Esophagus squamous epithelium (tissue), 5 donors: ENCODE results near the gene CUL3. TPM values are rescaled to one million over a fixed set of nuclear protein-coding genes. Genes with fewer than 3 reads are reported as not detected.
"Not testable (repeated sequence)": the region's sequence is repeated elsewhere in the genome, so short reads cannot be mapped to it uniquely, and the experiment has no call there.

Experiments
- DNase-seq: peaks from one replicate; lab custom pipeline; 2025; lab: John Stamatoyannopoulos, UW
- H3K27ac ChIP-seq, 4 donors: fragments of 200-600 bp; sonication (generic); one replicate each; pipeline ENCODE4 v1.5.1; 2016 to 2019; ENCODE audit warnings: mild to moderate bottlenecking in 1 of 4
- H3K27me3 ChIP-seq, 4 donors: fragments of 200-600 bp; sonication (generic); 1 replicate in 3 of 4; 2 replicates in 1 of 4; pipeline versions ENCODE4 v1.5.1 to v1.6.0; 2017 to 2021; ENCODE audit warnings: antibody characterized with exemption in 1 of 4
- H3K36me3 ChIP-seq, 3 donors: fragments of 200-600 bp; sonication (generic); one replicate each; pipeline ENCODE4 v1.5.1; 2016 to 2019
- H3K4me1 ChIP-seq, 3 donors: fragments of 200-600 bp; sonication (generic); one replicate each; pipeline ENCODE4 v1.5.1; 2017 to 2019
- H3K4me3 ChIP-seq, 4 donors: fragments of 200-600 bp; sonication (generic); 1 replicate in 3 of 4; 2 replicates in 1 of 4; pipeline ENCODE4 v1.5.1; 2016 to 2019; ENCODE audit warnings: mild to moderate bottlenecking in 2 of 4, moderate library complexity in 1 of 4
- H3K9me3 ChIP-seq, 3 donors: fragments of 200-600 bp; sonication (generic); one replicate each; pipeline ENCODE4 v1.5.1; 2016 to 2019
- POLR2A ChIP-seq, 4 donors: fragments of 450-650 bp; IDR thresholded peaks; one replicate each; pipeline ENCODE4 v1.6.1; 2017; ENCODE audit warnings: antibody characterized with exemption in 4 of 4, mild to moderate bottlenecking in 4 of 4, moderate library complexity in 3 of 4
- WGBS, 2 donors: methylation state at CpG; one replicate each; pipeline ENCODE4 v1.1.5; 2018; 5-methylcytosine and 5-hydroxymethylcytosine counted together
- intact Hi-C: fragments of 100-400 bp; cut with DNase I; formaldehyde crosslinking; loops from one replicate; pipeline ENCODE4 v1.15.0; 2022
- total RNA-seq, 4 donors: library from RNA; depleted of rRNA; stranded (reverse); fragments of >200 nt; gene quantifications; one replicate each; pipeline ENCODE4 v1.1.0, GENCODE V29; 2016
- TF ChIP-seq, protein P1 (sequence below), 6 experiments: fragments of 450-650 bp in 4 of 6; fragments of 200-600 bp in 2 of 6; sonication (generic) in 2 of 6; IDR thresholded peaks; one replicate each; pipeline ENCODE4 v1.5.1; 2016 to 2019; ENCODE audit warnings: antibody characterized with exemption in 6 of 6, mild to moderate bottlenecking in 4 of 6, moderate library complexity in 4 of 6
- donor health status: DM: yes; HTN: yes; CAD: no.

CUL3 gene
- total RNA-seq, 4 donors from 2014 or later, result 59.7 to 91.4 (median 85.2) TPM

DNA sequence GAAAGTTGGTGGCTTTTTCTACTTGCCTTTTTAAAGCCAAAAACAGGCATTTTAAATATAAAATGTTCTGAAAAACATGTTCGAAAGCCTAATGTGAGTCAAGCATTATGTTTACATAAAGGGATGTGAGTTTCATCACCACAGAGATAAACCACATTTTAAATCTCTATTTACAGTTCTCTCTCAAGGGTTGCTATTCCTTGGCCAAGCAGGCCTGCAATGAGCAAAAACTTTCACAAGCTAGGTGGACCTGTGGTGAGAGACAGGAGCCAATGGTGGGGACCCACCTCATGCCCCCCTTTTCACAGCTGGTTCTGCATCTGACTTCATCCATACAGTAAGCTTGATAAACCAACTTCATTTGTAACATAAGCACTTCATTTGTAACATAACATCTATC lies 65.1 kb downstream of the CUL3 start:
- TF ChIP-seq, protein P1, sequence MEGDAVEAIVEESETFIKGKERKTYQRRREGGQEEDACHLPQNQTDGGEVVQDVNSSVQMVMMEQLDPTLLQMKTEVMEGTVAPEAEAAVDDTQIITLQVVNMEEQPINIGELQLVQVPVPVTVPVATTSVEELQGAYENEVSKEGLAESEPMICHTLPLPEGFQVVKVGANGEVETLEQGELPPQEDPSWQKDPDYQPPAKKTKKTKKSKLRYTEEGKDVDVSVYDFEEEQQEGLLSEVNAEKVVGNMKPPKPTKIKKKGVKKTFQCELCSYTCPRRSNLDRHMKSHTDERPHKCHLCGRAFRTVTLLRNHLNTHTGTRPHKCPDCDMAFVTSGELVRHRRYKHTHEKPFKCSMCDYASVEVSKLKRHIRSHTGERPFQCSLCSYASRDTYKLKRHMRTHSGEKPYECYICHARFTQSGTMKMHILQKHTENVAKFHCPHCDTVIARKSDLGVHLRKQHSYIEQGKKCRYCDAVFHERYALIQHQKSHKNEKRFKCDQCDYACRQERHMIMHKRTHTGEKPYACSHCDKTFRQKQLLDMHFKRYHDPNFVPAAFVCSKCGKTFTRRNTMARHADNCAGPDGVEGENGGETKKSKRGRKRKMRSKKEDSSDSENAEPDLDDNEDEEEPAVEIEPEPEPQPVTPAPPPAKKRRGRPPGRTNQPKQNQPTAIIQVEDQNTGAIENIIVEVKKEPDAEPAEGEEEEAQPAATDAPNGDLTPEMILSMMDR (IDR thresholded peaks at IDR 0.05), result no peak
- no peak for TF ChIP-seq POLR2A (IDR thresholded peaks at IDR 0.05)
- intact Hi-C loops, result no loop called here
- H3K27ac ChIP-seq, result peak overlapping the region in 2 of 4 donors; percentile 1 to 3
- H3K36me3 ChIP-seq, result no peaks in the 10 kb centered on the region
- H3K4me3 ChIP-seq, result no peak overlapping the region
- H3K27me3 ChIP-seq, result no peaks in the 10 kb centered on the region
- H3K9me3 ChIP-seq, result no peaks in the 10 kb centered on the region
- WGBS, 2 donors, result 27 to 35% methylated on average over 1 of the region's 1 CpG
- peaks cover 24 to 80% (median 45%) of the 10 kb centered on the region in 3 donors for H3K4me1 ChIP-seq
- DNase-seq, result no peak

DNA sequence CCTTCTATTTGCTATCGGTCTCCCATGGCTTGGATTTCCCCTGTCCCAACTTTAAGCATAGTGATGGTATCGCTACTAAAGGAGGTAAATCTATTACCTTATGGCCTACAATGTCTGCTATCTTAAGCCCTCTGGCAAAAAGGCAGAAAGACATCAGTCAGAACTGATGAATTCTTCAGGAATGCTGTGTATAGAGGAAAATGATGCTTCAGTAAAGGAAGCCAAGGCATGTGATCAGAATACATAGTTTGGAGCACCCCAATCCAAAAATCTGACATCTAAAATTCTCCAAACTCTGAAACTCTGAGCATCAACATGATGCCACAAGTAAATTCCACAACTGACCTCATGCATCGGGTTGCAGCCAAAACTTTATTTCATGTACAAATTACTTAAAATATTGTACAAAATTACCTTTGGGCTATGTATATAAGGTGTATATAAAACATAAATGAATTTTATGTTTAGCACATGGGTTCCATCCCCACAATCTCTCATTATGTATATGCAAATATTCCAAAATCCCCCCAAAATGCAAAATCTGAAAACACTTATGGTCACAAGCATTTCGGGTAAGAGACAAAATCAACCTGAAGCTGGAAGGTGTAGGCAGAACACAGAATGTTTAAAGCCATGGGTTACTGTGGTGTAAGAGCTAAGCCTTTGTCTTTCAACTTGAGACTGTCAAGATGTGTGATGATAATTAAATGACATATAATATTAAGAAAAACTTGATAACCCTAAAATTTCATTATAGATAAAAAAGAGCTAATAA lies 66.2 kb downstream of the CUL3 start:
- H3K9me3 ChIP-seq, result no peaks in the 10 kb centered on the region
- DNase-seq, result no peak
- no peak overlapping the region for H3K27ac ChIP-seq
- TF ChIP-seq POLR2A (IDR thresholded peaks at IDR 0.05), result no peak
- no peak overlapping the region for H3K4me3 ChIP-seq
- H3K36me3 ChIP-seq, result no peaks in the 10 kb centered on the region
- WGBS, 2 donors, result 74 to 91% methylated on average over 4 of the region's 4 CpGs
- H3K27me3 ChIP-seq, result no peaks in the 10 kb centered on the region
- H3K4me1 ChIP-seq, result peaks cover 20 to 70% (median 44%) of the 10 kb centered on the region in 3 donors
- intact Hi-C loops, result loop anchor here (10.0 kb wide), 1 partner anchor 66 kb away; the partner anchor contains the start of gene CUL3

DNA sequence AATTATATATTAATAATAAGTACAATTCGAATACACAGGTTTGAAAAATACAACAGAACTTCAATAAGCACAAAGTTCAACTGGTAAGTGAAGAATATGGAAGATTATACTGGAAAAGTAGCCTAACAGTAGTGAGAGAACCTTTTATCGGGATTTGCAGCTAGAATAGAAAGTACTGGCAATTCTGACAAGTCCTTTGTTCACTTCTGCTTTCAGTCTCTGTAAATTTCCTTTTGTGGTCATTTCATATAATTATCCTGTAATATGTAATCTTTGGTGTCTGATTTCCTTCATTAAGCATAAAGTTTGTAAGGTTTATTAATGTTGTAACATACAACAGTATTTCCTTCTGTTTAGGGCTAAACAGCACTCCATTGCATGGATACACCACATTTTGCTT lies 67.2 kb downstream of the CUL3 start:
- Histone ChIP-seq H3K36me3 (peaks cover 0 to 1% (median 0%) of the 10 kb centered on the region in 3 donors), H3K4me3 (no peak overlapping the region), H3K27me3 (no peaks in the 10 kb centered on the region), H3K9me3 (no peaks in the 10 kb centered on the region), H3K4me1 (peaks cover 15 to 59% (median 33%) of the 10 kb centered on the region in 3 donors), H3K27ac (no peak overlapping the region)
- TF ChIP-seq, protein P1 (IDR thresholded peaks at IDR 0.05), result no peak
- no peak for TF ChIP-seq POLR2A (IDR thresholded peaks at IDR 0.05)
- intact Hi-C loops, result loop anchor here (10.0 kb wide), 1 partner anchor 67 kb away; the partner anchor contains the start of gene CUL3
- no peak for DNase-seq
- 67 to 82% methylated on average over 2 of the region's 2 CpGs for WGBS, 2 donors

DNA sequence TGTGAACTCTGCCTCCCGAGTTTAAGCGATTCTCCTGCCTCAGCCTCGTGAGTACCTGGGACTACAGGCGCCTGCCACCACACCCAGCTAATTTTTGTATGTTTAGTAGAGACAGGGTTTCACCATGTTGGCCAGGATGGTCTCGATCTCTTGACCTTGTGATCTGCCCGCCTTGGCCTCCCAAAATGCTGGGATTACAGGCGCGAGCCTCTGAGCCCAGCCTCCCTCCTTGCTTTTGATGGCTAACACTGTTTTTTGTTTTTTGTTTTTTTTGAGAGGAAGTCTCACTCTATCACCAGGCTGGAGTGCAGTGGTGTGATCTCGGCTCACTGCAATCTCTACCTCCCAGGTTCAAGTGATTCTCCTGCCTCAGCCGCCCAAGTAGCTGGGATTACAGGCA lies 68.8 kb downstream of the CUL3 start:
- intact Hi-C loops, result loop anchor here (10.0 kb wide), 1 partner anchor 68 kb away; the partner anchor contains the start of gene CUL3
- not testable (repeated sequence) for H3K36me3 ChIP-seq, H3K9me3 ChIP-seq, DNase-seq, H3K4me3 ChIP-seq, H3K27ac ChIP-seq, H3K27me3 ChIP-seq
- peaks cover 10 to 44% (median 29%) of the 10 kb centered on the region in 3 donors for H3K4me1 ChIP-seq
- 82 to 95% methylated on average over 7 to 8 of the region's 10 CpGs for WGBS, 2 donors

DNA sequence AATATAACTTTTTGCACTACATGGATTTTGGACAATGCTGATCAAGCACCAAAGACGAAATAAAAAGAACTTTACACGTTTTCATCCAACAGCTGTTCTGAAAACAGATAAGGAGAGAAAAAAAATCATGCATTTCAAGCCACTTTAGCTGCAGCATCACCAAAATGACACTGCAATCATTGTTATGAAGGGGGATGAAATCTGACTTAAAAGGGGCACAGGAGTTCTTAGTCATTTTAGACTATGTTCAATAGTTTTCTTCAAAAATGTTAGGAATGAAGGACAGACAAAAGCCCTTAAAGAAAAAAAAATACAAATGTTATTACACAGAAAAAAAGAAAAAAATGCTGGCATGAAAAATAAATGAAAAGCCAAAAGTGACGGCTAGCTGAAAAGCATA lies 71.2 kb downstream of the CUL3 start:
- H3K27me3 ChIP-seq, result no peaks in the 10 kb centered on the region
- peaks cover 0 to 10% (median 0%) of the 10 kb centered on the region in 3 donors for H3K36me3 ChIP-seq
- no peak overlapping the region for H3K4me3 ChIP-seq
- H3K9me3 ChIP-seq, result no peaks in the 10 kb centered on the region
- DNase-seq, result no peak
- no peak overlapping the region for H3K27ac ChIP-seq
- intact Hi-C loops, result loop anchor here (10.0 kb wide), 1 partner anchor 71 kb away; the partner anchor contains the start of gene CUL3
- WGBS, 2 donors, result 61 to 65% methylated on average over 3 of the region's 3 CpGs
- no peak for TF ChIP-seq POLR2A (IDR thresholded peaks at IDR 0.05)
- TF ChIP-seq, protein P1 (IDR thresholded peaks at IDR 0.05), result no peak
- peaks cover 0 to 22% (median 5%) of the 10 kb centered on the region in 3 donors for H3K4me1 ChIP-seq

DNA sequence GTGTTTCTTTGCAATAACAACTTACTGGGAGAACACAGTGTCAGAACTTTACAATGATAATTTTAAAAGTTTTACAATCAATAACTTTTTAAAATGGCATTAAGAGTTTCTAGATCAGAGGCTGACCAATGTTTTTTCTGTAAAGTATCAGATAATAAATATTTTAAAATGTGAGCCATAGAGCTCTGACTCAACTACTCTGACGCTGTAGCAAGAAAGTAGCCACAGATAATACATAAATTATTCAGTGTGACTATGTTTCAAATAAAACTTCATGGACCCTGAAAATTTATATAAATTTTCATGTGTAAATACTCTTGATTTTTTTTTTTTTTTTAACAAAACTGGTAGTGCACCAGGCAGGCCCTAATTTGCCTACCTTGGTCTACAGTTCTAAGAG lies 77.4 kb downstream of the CUL3 start:
- WGBS, 2 donors, result 93 to 97% methylated on average over 1 of the region's 1 CpG
- Histone ChIP-seq H3K4me1 (peaks cover 0 to 3% (median 0%) of the 10 kb centered on the region in 3 donors), H3K36me3 (peaks cover 0 to 50% (median 20%) of the 10 kb centered on the region in 3 donors), H3K27me3 (no peaks in the 10 kb centered on the region), H3K4me3 (no peak overlapping the region), H3K27ac (no peak overlapping the region), H3K9me3 (no peaks in the 10 kb centered on the region)
- intact Hi-C loops, result no loop called here
- DNase-seq, result no peak
- no peak for TF ChIP-seq POLR2A (IDR thresholded peaks at IDR 0.05)
- TF ChIP-seq, protein P1 (IDR thresholded peaks at IDR 0.05), result no peak
